ENCODE data around the gene SMYD3. TPM values are rescaled to one million over a fixed set of nuclear protein-coding genes. Genes with fewer than 3 reads are reported as not detected.

SMYD3 gene
- total RNA-seq, 4 donors from 2014 or later, result 33.7 to 105 (median 51.4) TPM

DNA sequence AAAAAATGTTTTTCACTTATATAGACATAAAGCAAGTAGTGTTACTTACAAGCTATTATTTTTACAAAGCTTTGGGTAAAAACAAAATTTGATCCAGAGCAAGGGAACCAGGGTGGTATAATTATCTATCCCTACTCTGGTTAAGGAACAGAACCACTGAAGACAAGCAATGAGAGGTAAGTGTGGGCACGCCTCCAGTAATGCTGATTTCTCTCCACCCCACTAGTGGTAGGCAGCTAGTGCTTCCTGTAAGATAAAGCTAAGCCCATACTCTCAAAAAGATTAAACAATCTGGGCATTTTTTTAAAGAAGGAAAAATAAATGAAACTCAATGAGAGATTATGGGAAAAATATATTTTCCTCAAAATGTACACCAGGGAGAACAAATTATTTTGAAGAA is 36.9 kb upstream of the SMYD3 start:
- no peaks in the 10 kb centered on the region for H3K9me3 ChIP-seq
- 94 to 100% methylated on average over 1 of the region's 1 CpG for WGBS, 2 donors
- H3K36me3 ChIP-seq, result peaks cover 19 to 27% of the 10 kb centered on the region in 2 donors
- no peaks in the 10 kb centered on the region for H3K27me3 ChIP-seq
- no peak overlapping the region for H3K4me3 ChIP-seq (replicated peaks in 1 of 3)
- DNase-seq, result no peak
- TF ChIP-seq, protein P1, sequence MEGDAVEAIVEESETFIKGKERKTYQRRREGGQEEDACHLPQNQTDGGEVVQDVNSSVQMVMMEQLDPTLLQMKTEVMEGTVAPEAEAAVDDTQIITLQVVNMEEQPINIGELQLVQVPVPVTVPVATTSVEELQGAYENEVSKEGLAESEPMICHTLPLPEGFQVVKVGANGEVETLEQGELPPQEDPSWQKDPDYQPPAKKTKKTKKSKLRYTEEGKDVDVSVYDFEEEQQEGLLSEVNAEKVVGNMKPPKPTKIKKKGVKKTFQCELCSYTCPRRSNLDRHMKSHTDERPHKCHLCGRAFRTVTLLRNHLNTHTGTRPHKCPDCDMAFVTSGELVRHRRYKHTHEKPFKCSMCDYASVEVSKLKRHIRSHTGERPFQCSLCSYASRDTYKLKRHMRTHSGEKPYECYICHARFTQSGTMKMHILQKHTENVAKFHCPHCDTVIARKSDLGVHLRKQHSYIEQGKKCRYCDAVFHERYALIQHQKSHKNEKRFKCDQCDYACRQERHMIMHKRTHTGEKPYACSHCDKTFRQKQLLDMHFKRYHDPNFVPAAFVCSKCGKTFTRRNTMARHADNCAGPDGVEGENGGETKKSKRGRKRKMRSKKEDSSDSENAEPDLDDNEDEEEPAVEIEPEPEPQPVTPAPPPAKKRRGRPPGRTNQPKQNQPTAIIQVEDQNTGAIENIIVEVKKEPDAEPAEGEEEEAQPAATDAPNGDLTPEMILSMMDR (IDR thresholded peaks at IDR 0.05), result no peak
- no peak for TF ChIP-seq POLR2A (IDR thresholded peaks at IDR 0.05)
- no peak overlapping the region for H3K27ac ChIP-seq
- intact Hi-C loops (cut with DNase I), result no loop called here
- peaks cover 16 to 18% of the 10 kb centered on the region in 2 donors for H3K4me1 ChIP-seq

DNA sequence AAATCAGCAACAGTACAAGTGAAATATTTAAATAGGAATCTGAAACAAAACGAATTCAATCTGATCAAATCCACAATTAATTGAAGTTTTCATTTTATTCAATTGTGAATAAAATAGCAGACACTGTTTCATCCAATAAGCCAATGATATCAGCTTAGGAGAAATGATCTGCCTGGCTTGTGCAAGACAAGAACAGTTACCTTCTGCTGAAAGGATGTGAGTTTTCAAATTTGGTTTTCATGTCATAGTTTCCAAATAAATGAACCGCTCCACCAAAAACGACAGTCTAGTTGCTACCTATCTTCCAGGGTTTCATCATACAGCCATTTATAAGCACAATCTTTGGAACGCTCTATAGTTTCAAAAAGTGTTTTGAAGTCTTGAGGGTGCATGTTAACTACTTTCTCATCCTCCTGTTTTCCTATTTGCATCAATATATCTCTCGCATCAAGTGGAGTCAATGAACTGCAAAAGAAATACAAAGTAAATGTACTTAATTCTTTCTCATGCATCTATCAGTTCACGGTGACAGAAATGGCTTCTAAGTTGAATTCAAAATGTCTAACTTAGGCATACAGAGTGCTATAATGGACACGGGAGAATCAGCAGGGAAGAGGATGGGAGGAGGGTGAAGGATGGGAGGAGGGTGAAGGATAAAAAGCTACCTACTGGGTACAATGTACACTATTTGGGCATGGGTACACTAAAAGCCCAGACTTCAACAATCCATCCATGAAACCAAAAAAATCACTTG is 33.8 kb upstream of the SMYD3 start:
- 93% methylated on average over 7 of the region's 7 CpGs for WGBS, 2 donors
- no peaks in the 10 kb centered on the region for H3K27me3 ChIP-seq
- intact Hi-C loops (cut with DNase I), result no loop called here
- no peak overlapping the region for H3K4me3 ChIP-seq (replicated peaks in 1 of 3)
- TF ChIP-seq, protein P1 (IDR thresholded peaks at IDR 0.05), result no peak
- TF ChIP-seq POLR2A (IDR thresholded peaks at IDR 0.05), result no peak
- no peak overlapping the region for H3K27ac ChIP-seq
- H3K4me1 ChIP-seq, result no peaks in the 10 kb centered on the region
- DNase-seq, result no peak
- H3K36me3 ChIP-seq, result peaks cover 19 to 27% of the 10 kb centered on the region in 2 donors
- no peaks in the 10 kb centered on the region for H3K9me3 ChIP-seq

DNA sequence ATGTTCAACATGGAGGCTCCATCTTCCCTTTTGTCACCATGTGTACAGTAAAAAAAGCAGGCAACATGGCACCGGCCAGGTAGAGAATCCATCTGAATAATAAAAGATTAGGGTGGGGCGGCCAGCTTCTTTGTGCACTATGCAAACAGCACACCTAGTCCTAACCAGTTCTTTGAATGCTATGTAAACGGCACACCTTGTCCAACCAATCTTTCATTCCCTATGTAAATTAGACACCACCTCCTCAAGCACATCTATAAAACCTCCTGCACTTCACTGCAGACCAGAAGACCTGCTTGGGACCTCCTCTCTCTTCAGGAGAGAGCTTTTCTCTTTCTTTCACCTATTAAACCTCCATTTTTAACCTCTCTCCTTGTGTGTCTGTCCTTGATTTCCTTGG is 30.8 kb upstream of the SMYD3 start:
- H3K4me3 ChIP-seq (replicated peaks in 1 of 3), result no peak overlapping the region
- no peaks in the 10 kb centered on the region for H3K27me3 ChIP-seq
- no peaks in the 10 kb centered on the region for H3K9me3 ChIP-seq
- TF ChIP-seq POLR2A (IDR thresholded peaks at IDR 0.05), result no peak
- TF ChIP-seq, protein P1 (IDR thresholded peaks at IDR 0.05), result no peak
- DNase-seq, result no peak
- WGBS, 2 donors, result 89 to 97% methylated on average over 3 of the region's 3 CpGs
- intact Hi-C loops (cut with DNase I), result no loop called here
- H3K4me1 ChIP-seq, result peaks cover 18 to 19% of the 10 kb centered on the region in 2 donors
- peaks cover 9% of the 10 kb centered on the region in 2 donors for H3K36me3 ChIP-seq
- no peak overlapping the region for H3K27ac ChIP-seq

DNA sequence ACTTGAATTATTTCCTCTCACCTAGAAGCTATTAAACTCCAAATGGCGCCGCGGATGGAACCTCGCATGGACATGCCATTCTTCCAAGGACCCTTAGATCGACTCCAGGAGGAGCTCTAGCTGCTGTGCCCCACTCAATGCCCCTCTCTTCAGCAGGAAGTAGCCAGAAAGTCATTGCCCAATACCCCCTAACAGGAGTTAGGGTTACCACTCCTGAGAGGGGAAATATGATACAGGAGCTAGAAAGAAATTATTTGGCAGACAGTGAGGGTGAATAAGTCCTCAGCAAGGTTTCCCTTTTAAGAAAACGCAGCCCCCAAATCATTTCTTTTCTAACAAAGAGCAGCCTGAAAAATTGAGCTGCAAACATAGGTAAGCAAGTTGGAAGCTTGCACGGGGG is 30.4 kb upstream of the SMYD3 start:
- TF ChIP-seq POLR2A (IDR thresholded peaks at IDR 0.05), result no peak
- TF ChIP-seq, protein P1 (IDR thresholded peaks at IDR 0.05), result no peak
- Histone ChIP-seq H3K9me3 (no peaks in the 10 kb centered on the region), H3K4me3 (replicated peaks in 1 of 3) (no peak overlapping the region), H3K4me1 (peaks cover 19 to 20% of the 10 kb centered on the region in 2 donors), H3K27me3 (no peaks in the 10 kb centered on the region), H3K27ac (no peak overlapping the region), H3K36me3 (peaks cover 8 to 9% of the 10 kb centered on the region in 2 donors)
- WGBS, 2 donors, result 74 to 82% methylated on average over 7 of the region's 7 CpGs
- intact Hi-C loops (cut with DNase I), result no loop called here
- no peak for DNase-seq

DNA sequence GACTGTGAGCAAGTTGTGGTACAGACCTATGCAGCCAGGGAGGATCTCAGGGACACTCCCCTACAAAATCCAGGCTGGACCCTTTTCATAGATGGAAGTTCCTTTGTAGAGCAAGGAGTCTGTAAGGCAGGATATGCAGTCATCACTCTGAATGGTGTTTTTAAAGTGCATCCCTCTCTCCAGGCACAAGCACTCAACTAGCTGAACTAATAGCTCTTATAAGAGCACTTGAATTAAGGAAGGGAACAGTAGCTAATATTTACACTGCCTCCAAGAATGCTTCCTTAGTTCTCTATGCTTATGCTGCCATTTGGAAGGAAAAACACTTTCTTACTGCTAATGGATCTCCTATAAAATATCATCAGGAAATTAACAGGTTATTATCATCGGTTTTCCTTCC is 27.0 kb upstream of the SMYD3 start:
- Histone ChIP-seq H3K36me3 (no peaks in the 10 kb centered on the region), H3K4me1 (peaks cover 19 to 20% of the 10 kb centered on the region in 2 donors), H3K4me3 (replicated peaks in 1 of 3) (no peak overlapping the region), H3K27me3 (no peaks in the 10 kb centered on the region), H3K9me3 (no peaks in the 10 kb centered on the region), H3K27ac (peak overlapping the region; percentile 72 to 83 (median 76))
- WGBS, 2 donors, result 31 to 64% methylated on average over 1 of the region's 1 CpG
- intact Hi-C loops (cut with DNase I), result no loop called here
- TF ChIP-seq, protein P1 (IDR thresholded peaks at IDR 0.05), result peak in 1 of 6 experiments; percentile 21
- peak in 1 of 2 donors; percentile 19 for TF ChIP-seq POLR2A (IDR thresholded peaks at IDR 0.05)
- peak; percentile 26 to 32 for DNase-seq
